ENCODE measurements around the gene ANO7.
A peak's percentile ranks its signal among the peaks of the same experiment; 100 is the strongest.

ANO7 gene

DNA sequence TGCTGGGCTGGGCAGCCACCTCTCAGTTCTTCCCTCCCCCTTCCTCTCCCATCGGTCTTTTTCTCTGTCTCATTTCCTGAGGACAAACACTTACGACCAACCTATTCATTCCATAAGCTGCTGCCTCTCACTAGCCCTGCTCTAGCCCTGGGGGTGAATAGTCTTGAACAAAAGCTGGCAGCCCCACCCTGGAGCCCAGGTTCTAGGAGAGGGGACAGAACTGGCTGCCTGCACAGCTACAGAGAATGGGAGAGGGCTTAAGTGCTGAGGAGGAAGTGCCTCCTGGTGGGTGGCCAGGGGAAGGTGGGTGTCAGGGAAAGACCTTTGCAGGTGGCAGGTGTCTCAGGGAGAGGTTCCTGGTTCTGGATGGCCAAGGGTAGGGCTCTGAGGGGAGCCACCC, 22.8 kb downstream of the ANO7 start:
- no peak for DNase-seq

DNA sequence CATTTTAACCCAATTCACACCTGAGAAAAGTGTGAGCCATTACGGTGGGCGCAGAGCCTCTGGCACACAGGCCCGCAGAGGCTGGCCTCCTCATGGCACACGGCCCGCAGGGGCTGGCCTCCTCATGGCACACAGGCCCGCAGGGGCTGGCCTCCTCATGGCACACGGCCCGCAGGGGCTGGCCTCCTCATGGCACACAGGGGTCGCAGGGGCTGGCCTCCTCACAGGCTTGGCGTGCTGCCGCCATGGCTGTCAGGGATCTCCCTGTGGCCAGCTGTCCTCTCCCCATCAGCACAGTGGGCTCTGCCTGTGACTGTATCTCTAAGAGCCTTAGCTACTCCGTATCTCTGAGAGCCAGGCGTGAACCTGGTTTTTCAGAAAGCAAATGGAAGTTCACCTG, 24.6 kb downstream of the ANO7 start:
- DNase-seq = no peak

DNA sequence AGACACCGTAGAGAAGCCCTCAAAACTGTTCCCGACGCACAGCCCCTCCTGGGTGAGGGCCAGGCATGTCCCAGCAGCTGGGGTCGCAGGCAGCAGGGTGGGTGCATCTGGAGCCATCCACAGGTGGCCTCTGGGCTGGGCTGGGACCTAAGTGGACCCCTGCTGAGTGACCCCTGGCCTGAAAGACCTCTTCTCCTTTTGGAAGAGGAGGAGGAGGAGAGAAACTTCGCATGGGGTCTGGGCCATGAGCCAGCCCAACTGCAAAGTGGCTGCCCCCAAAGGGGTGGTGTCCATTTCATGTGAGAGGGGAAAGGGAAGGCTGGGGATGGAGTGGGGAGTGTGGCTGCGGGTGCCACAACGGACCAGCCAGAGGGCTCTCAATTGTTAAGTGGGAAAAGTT, 25.1 kb downstream of the ANO7 start:
- no peak for DNase-seq

DNA sequence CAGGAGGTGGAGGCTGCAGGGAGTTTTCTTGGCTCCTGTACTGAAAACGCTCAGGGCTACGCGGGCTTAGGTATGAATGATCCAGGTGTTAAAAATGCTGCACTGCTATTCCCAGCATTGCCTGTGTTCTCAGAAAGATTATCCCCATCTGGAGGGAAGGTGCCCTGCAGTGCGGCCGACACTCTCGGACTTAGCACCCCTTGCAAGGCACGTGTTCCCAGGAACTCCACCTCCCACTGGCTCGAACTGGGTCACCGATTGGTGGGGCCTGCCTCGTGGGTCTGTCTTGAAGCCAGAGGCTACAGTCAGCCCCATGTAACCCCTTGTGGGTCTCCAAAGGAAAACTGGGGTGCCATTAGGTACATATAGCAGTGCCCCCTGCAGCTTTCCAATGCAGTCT, 25.7 kb downstream of the ANO7 start:
- DNase-seq = no peak

DNA sequence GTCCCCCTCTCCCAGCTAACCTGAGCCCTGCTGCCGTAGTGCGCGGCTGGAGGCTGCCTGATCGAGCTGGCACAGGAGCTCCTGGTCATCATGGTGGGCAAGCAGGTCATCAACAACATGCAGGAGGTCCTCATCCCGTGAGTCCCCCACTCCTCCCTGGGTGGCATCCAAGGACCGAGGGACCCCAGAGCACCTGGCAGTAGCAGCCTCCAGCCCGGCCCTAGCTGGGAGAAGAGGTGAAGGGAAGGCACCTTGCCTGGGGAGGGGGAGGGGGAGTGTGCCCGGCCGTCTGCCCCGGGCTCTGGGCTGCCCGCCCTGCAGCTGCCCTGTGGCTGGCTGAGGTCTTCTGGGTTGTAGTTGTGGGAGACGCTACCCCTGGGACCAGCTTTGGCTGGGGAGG, 26.3 kb downstream of the ANO7 start:
- DNase-seq = no peak

DNA sequence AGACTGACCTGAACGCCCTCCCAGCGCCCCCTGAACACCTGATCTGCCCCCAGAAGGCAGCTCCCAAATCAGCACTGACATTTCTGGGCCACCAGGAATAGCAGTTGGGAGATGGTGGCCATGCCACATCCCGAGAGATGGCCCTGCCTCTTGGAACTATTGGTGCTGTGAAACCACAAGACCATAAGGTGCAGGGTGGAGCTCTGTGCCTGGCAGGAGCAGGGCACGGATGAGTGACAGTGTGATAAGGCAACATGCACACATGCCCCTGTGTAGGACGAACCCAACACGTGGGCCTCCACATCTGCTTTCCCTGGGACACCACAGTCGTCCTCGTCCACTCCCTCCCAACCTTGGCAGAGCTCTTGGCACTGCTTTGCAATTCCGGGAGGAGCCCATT, 26.9 kb downstream of the ANO7 start:
- no peak for DNase-seq

DNA sequence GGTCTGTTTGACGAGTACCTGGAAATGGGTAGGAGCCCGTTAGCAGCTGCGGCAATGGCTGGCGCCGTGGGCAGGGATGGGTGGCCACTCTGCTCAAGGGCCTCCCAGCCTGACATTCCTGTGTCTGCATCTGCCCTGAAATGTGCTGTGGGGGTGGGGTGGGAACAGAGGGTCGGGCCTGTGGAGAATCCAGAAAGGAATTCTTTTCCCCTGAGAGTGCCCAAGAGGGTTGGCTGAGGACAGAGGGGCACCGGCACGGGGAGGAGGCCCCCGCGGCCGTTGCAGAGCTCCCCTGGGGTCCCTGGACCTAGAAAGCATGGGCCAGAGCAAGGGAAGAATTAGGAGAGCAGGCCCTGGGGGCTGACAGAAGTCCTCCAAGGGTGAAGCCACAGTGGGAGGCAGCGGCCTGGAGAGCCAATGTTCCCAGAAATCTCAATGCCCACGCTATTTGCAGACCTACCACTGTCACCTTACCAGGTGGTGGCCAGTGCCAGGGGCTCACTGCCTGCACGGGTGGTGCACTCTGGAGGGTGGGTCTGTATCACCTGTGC, 27.8 kb downstream of the ANO7 start:
- DNase-seq = no peak

DNA sequence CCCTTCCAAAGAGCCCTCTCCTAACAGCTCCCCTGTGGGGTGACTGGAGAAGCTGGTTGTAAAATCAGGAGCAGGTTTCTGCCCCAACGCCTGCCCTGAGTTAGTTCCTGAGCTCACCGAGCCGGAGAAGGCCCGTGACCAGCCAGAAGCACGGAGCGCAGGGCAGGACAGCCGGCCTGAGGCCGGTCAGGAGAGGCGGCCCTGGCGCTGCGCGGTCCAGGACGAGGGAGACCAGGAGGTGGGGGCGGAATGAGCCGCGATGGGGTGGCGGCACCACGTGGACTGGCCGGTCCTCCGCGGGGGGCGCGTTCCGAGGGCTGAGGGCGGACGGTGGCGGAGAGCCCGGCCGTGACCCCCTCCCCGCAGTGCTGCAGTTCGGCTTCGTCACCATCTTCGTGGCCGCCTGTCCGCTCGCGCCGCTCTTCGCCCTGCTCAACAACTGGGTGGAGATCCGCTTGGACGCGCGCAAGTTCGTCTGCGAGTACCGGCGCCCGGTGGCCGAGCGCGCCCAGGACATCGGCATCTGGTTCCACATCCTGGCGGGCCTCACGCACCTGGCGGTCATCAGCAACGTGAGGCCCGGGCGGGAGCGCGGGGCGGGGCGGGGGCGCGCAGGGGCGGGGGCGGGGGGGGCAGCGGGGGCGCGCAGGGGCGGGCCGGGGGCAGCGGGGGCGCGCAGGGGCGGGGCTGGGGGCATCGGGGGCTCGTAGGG, 29.0 kb downstream of the ANO7 start:
- DNase-seq = peak; percentile 16 to 40

DNA sequence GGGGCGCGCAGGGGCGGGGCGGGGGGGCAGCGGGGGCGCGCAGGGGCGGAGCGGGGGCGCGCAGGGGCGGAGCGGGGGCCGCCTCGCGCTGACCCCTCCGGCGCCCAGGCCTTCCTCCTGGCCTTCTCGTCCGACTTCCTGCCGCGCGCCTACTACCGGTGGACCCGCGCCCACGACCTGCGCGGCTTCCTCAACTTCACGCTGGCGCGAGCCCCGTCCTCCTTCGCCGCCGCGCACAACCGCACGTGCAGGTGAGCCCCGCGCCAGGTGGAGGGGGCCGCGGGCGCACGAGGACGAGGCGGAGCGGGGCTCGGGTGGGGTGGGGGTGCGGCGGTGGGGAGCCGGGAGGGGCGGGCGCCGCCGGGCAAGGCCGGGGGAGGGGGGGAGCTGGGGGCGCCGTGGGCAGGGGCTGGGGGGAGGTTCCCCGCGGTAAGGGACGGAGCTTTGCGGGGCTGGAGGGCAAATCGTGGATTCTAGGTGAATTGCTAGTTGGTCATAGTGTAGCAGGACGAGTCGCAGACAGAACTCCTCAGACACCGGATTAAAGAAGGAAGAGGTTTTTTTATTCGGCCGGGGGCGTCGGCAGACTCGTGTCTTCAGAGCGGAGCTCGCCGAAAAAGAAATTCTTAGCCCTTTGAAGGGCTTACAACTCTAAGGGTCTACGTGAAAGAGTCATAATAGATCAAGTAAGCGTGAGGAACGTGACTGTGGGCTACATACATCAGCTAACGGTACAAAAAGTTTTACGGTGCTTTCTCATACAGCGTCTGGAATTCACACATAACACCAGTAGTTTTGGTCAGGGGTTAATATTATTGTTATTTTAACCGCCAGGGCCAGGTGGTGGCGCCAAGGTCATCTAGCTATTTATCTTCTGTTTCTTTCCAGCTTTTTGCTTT, 29.9 kb downstream of the ANO7 start:
- DNase-seq = peak; percentile 28 to 50

DNA sequence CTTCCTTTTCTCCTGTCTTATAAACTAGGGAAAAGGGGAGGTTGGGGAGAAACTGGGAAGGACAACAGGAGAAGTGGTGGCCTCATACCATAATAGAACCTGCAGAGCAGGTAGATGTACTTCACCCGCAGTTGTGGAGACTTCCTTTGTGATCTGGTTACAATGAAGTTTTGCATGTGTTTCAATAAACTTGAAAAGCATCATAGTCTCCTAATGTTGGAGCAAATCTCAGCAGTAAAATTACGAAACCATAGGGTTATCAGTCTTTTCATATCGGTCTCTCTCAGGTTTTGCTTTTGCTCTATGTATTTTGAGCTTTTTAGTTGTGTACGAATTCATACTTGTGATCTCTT, 30.5 kb downstream of the ANO7 start:
- no peak for DNase-seq

DNA sequence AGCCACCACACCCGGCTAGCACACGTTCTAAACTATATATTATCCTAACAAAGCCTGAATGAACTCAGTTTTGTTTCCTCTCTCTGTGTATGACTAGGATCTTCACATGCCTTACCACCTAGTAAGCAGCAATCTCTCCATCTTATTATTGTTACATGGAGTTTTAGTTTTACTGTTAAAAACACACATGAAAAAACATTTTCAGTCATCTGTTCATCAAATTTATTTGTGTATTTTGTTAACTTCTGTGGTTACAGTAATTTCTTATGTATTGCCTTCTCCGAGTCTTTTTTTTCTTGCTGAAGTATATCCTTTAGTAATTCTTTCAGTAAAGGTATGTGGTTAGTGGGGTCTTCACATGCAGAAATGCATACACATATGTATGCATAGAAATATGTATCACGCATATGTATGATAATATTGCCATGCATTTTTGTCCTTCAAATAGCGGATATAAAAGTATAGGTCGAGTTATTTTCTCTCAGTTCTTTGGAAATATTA, 31.4 kb downstream of the ANO7 start:
- no peak for DNase-seq

DNA sequence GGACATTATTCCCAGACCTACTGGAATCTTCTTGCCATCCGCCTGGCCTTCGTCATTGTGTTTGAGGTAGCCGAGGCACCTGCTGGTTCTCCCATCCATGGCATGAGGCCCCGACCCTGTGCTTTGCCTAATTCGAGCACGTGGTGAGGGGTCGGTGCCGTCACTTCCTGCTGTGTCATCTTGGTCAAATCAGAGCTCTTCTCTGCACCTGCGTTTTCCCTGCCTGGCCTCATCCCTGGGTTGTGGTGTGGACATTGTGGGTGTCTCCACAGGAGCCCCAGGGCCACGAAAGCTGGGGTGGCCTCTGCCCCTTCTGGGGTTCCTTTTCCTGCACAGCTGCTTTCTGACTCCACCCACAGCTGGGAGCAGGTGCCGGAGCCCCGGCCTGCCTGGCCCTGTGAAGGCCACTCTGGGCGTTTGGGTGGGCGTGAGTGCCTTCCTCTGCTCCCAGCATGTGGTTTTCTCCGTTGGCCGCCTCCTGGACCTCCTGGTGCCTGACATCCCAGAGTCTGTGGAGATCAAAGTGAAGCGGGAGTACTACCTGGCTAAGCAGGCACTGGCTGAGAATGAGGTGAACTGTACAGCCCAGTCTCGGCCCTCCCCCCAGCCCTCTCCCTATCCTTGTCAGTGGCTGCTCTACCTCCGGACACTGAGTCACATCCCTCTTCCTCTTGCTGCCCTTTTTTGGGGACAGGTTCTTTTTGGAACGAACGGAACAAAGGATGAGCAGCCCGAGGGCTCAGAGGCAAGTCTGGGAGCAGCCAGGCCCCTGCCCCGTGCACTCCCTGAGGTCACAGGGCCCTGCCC, 34.9 kb downstream of the ANO7 start:
- no peak for DNase-seq

DNA sequence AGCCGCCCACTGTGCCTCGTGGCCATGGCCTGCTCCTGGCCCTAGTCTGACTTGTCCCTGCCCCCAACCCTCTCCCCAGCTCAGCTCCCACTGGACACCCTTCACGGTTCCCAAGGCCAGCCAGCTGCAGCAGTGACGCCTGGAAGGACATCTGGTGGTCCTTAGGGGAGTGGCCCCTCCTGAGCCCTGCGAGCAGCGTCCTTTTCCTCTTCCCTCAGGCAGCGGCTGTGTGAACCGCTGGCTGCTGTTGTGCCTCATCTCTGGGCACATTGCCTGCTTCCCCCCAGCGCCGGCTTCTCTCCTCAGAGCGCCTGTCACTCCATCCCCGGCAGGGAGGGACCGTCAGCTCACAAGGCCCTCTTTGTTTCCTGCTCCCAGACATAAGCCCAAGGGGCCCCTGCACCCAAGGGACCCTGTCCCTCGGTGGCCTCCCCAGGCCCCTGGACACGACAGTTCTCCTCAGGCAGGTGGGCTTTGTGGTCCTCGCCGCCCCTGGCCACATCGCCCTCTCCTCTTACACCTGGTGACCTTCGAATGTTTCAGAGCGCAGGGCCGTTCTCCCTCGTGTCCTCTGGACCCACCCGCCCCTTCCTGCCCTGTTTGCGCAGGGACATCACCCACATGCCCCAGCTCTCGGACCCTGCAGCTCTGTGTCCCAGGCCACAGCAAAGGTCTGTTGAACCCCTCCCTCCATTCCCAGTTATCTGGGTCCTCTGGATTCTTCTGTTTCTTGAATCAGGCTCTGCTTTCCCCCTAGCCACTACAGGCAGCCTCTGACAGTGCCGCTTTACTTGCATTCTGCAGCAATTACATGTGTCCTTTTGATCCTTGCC, 35.8 kb downstream of the ANO7 start:
- no peak for DNase-seq

DNA sequence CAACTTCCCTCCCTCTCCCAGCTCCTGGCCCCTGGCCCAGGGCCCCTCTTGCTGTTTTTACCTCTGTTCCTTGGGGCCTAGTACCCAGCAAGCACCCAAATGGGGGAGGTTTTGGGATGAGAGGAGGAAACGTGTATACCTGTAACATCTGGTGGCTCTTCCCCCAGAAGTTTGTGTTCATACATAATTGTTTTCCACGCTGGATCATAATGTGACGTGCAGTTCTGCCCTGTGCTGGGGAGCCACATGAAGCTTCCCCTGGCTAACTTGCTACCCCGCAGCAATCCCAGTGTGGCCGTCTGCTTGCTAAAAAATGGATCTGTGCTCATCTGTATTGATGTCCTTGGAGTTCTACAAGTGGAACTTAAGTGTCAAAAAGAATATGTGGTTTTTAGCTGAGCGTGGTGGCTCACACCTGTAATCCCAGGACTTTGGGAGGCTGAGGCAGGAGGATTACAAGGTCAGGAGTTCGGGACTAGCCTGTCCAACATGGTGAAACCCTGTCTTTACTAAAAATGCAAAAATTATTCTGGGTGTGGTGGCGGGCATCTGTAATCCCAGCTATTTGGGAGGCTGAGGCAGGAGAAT, 36.5 kb downstream of the ANO7 start:
- DNase-seq = no peak

DNA sequence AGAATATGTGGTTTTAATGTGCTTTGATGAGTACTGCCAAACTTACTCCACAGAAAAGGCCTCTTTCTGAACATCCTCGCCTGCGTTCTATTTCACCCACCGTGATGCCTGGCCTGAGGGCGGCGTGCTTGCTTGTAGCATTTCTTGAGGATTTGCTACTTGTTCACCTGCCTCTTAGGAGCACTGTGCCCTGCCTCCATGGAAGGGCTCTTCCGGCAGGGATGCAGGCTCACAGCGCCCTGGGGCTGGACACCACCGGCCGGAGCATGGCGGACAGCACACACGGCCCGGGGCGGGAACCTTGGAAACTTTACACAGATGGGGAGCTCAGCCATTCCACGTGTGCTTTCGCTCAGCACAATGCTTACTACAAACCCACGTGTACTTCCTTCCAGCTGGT, 37.1 kb downstream of the ANO7 start:
- no peak for DNase-seq

DNA sequence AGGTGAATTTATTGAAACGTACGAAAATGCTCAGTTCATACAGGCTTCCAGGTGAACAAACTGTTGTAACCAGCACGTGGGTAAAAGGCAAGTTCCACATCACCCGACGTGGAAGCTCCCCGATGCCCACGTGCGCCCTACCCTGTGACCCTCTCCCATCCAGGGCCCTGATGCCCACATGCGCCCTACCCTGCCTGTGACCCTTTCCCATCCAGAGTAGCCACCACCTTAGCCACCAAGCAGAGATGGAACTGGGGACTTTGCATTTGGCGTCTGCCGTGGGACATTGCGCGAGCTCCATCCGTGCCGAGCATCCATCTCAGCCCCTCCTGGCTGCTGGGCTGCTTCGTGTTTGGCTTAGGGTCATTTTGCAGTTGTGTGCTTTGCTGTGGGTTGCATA, 37.5 kb downstream of the ANO7 start:
- no peak for DNase-seq

DNA sequence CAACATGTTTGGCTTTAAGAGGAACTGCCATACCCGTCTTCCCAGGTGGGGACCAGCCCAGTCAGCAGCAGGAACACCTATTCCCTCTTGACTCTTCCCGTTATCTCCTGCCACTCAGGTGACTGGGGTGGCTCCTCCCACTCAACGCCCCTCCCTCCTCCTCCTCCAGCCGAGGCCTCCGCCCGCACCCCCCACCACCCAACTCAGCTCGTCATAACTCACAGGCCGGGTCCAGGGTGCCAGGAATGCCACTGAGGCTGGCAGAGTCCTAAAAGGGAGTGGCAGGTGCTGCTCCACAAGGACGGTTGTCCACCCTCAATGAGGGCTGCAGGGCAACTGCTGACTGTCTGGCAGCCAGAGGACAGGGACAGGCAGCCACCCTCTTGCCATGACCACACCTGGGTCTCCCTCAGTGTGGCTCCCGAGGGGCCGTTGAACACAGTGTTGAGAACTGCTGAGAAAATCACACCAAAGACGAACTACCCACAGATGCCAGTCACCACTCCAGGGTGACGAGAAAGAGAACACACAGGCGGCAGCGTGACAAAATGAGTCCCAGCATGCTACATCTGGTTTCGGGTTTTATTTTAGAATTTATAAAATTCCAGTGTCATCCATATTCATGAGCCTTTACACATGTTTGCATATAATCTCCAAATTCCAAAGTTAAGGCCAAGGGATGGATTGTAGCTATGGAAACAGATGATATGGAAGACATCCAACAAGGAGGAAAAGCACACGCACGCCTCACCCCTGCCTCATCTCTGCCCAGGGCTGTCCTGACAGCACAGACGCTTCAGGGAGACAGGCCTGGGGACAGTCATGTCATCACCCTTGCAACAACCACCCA, 38.5 kb downstream of the ANO7 start:
- no peak for DNase-seq

DNA sequence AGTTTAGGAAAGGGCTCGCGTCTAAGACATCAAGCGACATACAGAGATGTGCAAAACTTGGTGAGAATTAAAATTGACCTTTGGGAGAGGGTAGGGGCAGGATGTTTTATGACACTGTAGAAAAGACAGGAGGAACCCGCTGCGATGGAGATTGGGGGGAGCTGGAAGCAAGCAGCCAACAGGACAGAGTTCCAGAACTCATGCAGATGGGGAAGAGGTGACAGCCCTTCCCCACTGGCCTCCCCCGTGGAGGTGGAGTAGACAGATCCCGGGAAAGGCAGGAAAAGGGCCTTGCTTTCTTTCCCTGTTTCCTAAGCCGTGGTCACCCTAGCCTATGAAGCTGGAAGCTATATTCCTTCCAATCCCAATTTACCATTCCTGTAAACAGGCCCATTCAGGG, 39.1 kb downstream of the ANO7 start:
- DNase-seq = no peak

DNA sequence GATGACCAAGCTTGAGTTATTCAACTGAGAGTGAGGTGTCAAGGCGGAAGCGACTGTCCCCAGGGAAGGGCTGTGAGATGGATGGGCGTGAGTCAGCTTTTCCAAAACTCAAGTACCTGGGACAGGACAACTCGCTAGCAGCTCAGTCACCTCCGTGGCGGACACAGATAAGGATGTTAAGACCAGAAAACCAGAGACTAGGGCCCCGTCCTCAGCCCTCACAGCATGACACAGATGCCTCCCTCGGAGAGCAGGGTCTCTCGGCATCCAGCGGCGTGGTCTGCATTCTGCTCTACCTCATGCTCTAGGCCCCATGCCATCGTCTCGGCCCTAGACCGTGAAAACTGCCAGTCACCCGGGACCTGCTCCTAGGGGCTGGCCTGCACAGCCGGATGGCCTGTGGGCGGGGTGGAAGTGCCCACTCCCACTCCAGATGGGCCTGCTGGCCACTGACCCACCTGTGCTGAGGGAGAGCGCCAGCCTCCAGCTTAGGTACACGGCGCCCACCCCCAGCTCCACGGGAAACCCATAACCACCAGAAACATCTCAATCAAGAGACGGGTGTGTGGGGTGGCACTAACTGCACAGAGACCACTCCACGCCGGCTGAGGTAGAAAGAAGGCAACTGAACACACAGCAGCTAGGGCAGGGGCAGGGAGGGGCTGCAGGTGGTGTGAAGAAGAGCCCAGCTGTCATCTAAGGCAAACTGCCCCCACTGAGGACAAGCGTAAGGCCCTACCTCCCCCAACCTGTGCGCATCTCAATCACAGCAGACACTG, 39.8 kb downstream of the ANO7 start:
- no peak for DNase-seq

Data from CD4-positive, alpha-beta T cell treated with Interferon alpha-2 for 1 hour (primary cell).